Ascending aorta (tissue), 2 donors: ENCODE measurements around the gene NOTCH2. TPM values are rescaled to one million over a fixed set of nuclear protein-coding genes. Genes with fewer than 3 reads are reported as not detected.

Source experiments
- DNase-seq, 2 donors: peaks; one replicate each; pipeline ENCODE4 v3.0.0-alpha.2; 2019; ENCODE audit warnings: low spot score in 2 of 2
- H3K27ac ChIP-seq, 2 donors: fragments of 200-600 bp; sonication (generic); one replicate each; pipeline ENCODE4 v1.5.1; 2016 to 2017; ENCODE audit warnings: mild to moderate bottlenecking in 1 of 2
- H3K27me3 ChIP-seq: fragments of 200-600 bp; sonication (generic); one replicate; pipeline ENCODE4 v1.5.1; 2017
- H3K36me3 ChIP-seq, 2 donors: fragments of 200-600 bp; sonication (generic); one replicate each; pipeline ENCODE4 v1.5.1; 2016
- H3K4me1 ChIP-seq, 2 donors: fragments of 200-600 bp; sonication (generic); one replicate each; pipeline ENCODE4 v1.5.1; 2016 to 2017; ENCODE audit warnings: mild to moderate bottlenecking in 1 of 2
- H3K4me3 ChIP-seq, 2 donors: fragments of 200-600 bp; sonication (generic); one replicate each; pipeline ENCODE4 v1.5.1; 2016 to 2017; ENCODE audit warnings: mild to moderate bottlenecking in 1 of 2
- H3K9me3 ChIP-seq, 2 donors: fragments of 200-600 bp; sonication (generic); one replicate each; pipeline ENCODE4 v1.5.1; 2016
- CTCF ChIP-seq, 3 experiments: fragments of 200-600 bp in 2 of 3; fragments of 450-650 bp in 1 of 3; sonication (generic) in 2 of 3; IDR thresholded peaks; one replicate each; pipeline ENCODE4 v1.5.1; 2016 to 2019; ENCODE audit warnings: antibody characterized with exemption in 3 of 3, mild to moderate bottlenecking in 1 of 3, moderate library complexity in 1 of 3
- intact Hi-C: fragments of 100-400 bp; cut with DNase I; formaldehyde crosslinking; loops from one replicate; pipeline ENCODE4 v1.15.1; 2023
- total RNA-seq: library from RNA; depleted of rRNA; stranded (reverse); fragments of >200 nt; gene quantifications from one replicate; pipeline ENCODE4 v1.1.0, GENCODE V29; 2016

NOTCH2 gene
- total RNA-seq, 1 donor from 2014 or later, result 80.4 TPM

- no peak for TF ChIP-seq CTCF (IDR thresholded peaks at IDR 0.05)
- H3K27ac ChIP-seq, result no peak overlapping the region
- peaks cover 5 to 10% of the 10 kb centered on the region in 2 donors for H3K36me3 ChIP-seq
- no peaks in the 10 kb centered on the region for H3K27me3 ChIP-seq
- DNase-seq, result no peak
- peaks cover 0 to 13% of the 10 kb centered on the region in 2 donors for H3K4me1 ChIP-seq
- H3K9me3 ChIP-seq, result no peaks in the 10 kb centered on the region
- intact Hi-C loops, result no loop called here
- H3K4me3 ChIP-seq, result no peak overlapping the region
Observed at GRCh38 chr1:119975006-119975405, 94.5 kb downstream of the NOTCH2 start.

- TF ChIP-seq CTCF (IDR thresholded peaks at IDR 0.05), result no peak
- intact Hi-C loops, result no loop called here
- H3K36me3 ChIP-seq, result peaks cover 5 to 18% of the 10 kb centered on the region in 2 donors
- H3K4me1 ChIP-seq, result peaks cover 0 to 13% of the 10 kb centered on the region in 2 donors
- DNase-seq, result no peak
- H3K27ac ChIP-seq, result peak overlapping the region in 1 of 2 donors; percentile 15
- H3K27me3 ChIP-seq, result no peaks in the 10 kb centered on the region
- no peaks in the 10 kb centered on the region for H3K9me3 ChIP-seq
- no peak overlapping the region for H3K4me3 ChIP-seq
Observed at GRCh38 chr1:119974013-119974412, 95.4 kb downstream of the NOTCH2 start.

GRCh38 chr1:119971710-119972570 is 97.5 kb downstream of the NOTCH2 start:
- peaks cover 0 to 8% of the 10 kb centered on the region in 2 donors for H3K4me1 ChIP-seq

GRCh38 chr1:119968601-119969000 is 100.9 kb downstream of the NOTCH2 start:
- no peak for TF ChIP-seq CTCF (IDR thresholded peaks at IDR 0.05)
- H3K4me3 ChIP-seq, result no peak overlapping the region
- H3K4me1 ChIP-seq, result peaks cover 0 to 21% of the 10 kb centered on the region in 2 donors
- peak overlapping the region in 1 of 2 donors; percentile 32 for H3K27ac ChIP-seq
- intact Hi-C loops, result no loop called here
- peaks cover 25 to 50% of the 10 kb centered on the region in 2 donors for H3K36me3 ChIP-seq
- DNase-seq, result no peak
- H3K9me3 ChIP-seq, result no peaks in the 10 kb centered on the region
- no peaks in the 10 kb centered on the region for H3K27me3 ChIP-seq

More at GRCh38 chr1:119971710-119972570, 97.5 kb downstream of the NOTCH2 start:
- no peak for TF ChIP-seq CTCF (IDR thresholded peaks at IDR 0.05)
- H3K4me3 ChIP-seq, result no peak overlapping the region
- DNase-seq, result no peak
- H3K27ac ChIP-seq, result no peak overlapping the region
- H3K9me3 ChIP-seq, result no peaks in the 10 kb centered on the region
- intact Hi-C loops, result no loop called here
- H3K27me3 ChIP-seq, result no peaks in the 10 kb centered on the region
- peaks cover 19 to 38% of the 10 kb centered on the region in 2 donors for H3K36me3 ChIP-seq

GRCh38 chr1:119968068-119968492 is 101.4 kb downstream of the NOTCH2 start:
- Histone ChIP-seq H3K36me3 (peaks cover 25 to 55% of the 10 kb centered on the region in 2 donors), H3K4me3 (no peak overlapping the region), H3K9me3 (no peaks in the 10 kb centered on the region), H3K27me3 (no peaks in the 10 kb centered on the region), H3K27ac (peak overlapping the region in 1 of 2 donors; percentile 32), H3K4me1 (peaks cover 0 to 19% of the 10 kb centered on the region in 2 donors)
- DNase-seq, result peak in 1 of 2 donors; percentile 71
- intact Hi-C loops, result no loop called here
- TF ChIP-seq CTCF (IDR thresholded peaks at IDR 0.05), result peak; percentile 20 to 51 (median 34)
